Mononuclear cell (primary cell): Measurements from ENCODE around the gene SLC17A7. TPM values are rescaled to one million over a fixed set of nuclear protein-coding genes. Genes with fewer than 3 reads are reported as not detected.

Source experiments
- H3K27me3 ChIP-seq: 2 replicates; pipeline ENCODE4 v1.6.0; 2011; ENCODE audit warnings: low read length, control low read depth; ENCODE audit not compliant: insufficient read depth
- H3K4me1 ChIP-seq: 2 replicates; pipeline ENCODE4 v1.5.1; 2011; ENCODE audit warnings: mild to moderate bottlenecking, low read length, control low read depth; ENCODE audit not compliant: insufficient read depth
- H3K4me3 ChIP-seq: 2 replicates; pipeline ENCODE4 v1.5.1; 2011; ENCODE audit warnings: mild to moderate bottlenecking, low read length, moderate library complexity
- H3K9me3 ChIP-seq: 2 replicates; pipeline ENCODE4 v1.5.1; 2011; ENCODE audit warnings: low read depth, mild to moderate bottlenecking, control low read depth, low read length
- total RNA-seq: library from RNA; depleted of rRNA; stranded (reverse); fragments of >200 nt; gene quantifications from one replicate; pipeline ENCODE4 v1.2.3, GENCODE V29; 2012

The SLC17A7 gene
- total RNA-seq, 1 donor, result not detected

GRCh38 chr19:49430678-49431329 lies 10.5 kb downstream of the SLC17A7 start:
- H3K27me3 ChIP-seq, result peaks cover 91% of the 10 kb centered on the region
- H3K4me3 ChIP-seq, result no peak overlapping the region
- H3K9me3 ChIP-seq, result no peaks in the 10 kb centered on the region
- H3K4me1 ChIP-seq, result peaks cover 29% of the 10 kb centered on the region

- Histone ChIP-seq H3K4me3 (no peak overlapping the region), H3K27me3 (peaks cover 91% of the 10 kb centered on the region), H3K4me1 (peaks cover 29% of the 10 kb centered on the region), H3K9me3 (no peaks in the 10 kb centered on the region)
Measured at GRCh38 chr19:49430172-49430677, 11.1 kb downstream of the SLC17A7 start.

- H3K4me3 ChIP-seq, result no peak overlapping the region
- no peaks in the 10 kb centered on the region for H3K9me3 ChIP-seq
- peaks cover 31% of the 10 kb centered on the region for H3K4me1 ChIP-seq
- peaks cover 88% of the 10 kb centered on the region for H3K27me3 ChIP-seq
Measured at GRCh38 chr19:49428547-49429451, 12.5 kb downstream of the SLC17A7 start.

- H3K4me3 ChIP-seq, result no peak overlapping the region
- peaks cover 88% of the 10 kb centered on the region for H3K27me3 ChIP-seq
- peaks cover 33% of the 10 kb centered on the region for H3K4me1 ChIP-seq
Measured at GRCh38 chr19:49427855-49428546, 13.3 kb downstream of the SLC17A7 start.

GRCh38 chr19:49427339-49427738 lies 14.0 kb downstream of the SLC17A7 start:
- Histone ChIP-seq H3K27me3 (peaks cover 88% of the 10 kb centered on the region), H3K4me3 (no peak overlapping the region), H3K9me3 (no peaks in the 10 kb centered on the region), H3K4me1 (peaks cover 36% of the 10 kb centered on the region)

More at GRCh38 chr19:49427855-49428546, 13.3 kb downstream of the SLC17A7 start:
- H3K9me3 ChIP-seq, result no peaks in the 10 kb centered on the region

- Histone ChIP-seq H3K9me3 (no peaks in the 10 kb centered on the region), H3K4me3 (no peak overlapping the region), H3K4me1 (peaks cover 43% of the 10 kb centered on the region), H3K27me3 (peaks cover 86% of the 10 kb centered on the region)
Measured at GRCh38 chr19:49425922-49426592, 15.3 kb downstream of the SLC17A7 start.

GRCh38 chr19:49425178-49425577 lies 16.1 kb downstream of the SLC17A7 start, which contains the start of gene GFY:
TSS of gene GFY (plus strand) at chr19:49425388. CDS start at chr19:49426431, 1,043 bp downstream.
- Histone ChIP-seq H3K9me3 (no peaks in the 10 kb centered on the region), H3K4me3 (no peak within 1 kb of the TSS), H3K4me1 (peaks cover 47% of the 10 kb centered on the region), H3K27me3 (peaks cover 89% of the 10 kb centered on the region)

GRCh38 chr19:49423985-49424303 lies 17.4 kb downstream of the SLC17A7 start:
- peaks cover 90% of the 10 kb centered on the region for H3K27me3 ChIP-seq
- no peaks in the 10 kb centered on the region for H3K9me3 ChIP-seq
- no peak overlapping the region for H3K4me3 ChIP-seq
- H3K4me1 ChIP-seq, result peaks cover 47% of the 10 kb centered on the region

- no peaks in the 10 kb centered on the region for H3K9me3 ChIP-seq
- H3K4me3 ChIP-seq, result no peak within 1 kb of the TSS
- H3K4me1 ChIP-seq, result peaks cover 43% of the 10 kb centered on the region
- peaks cover 90% of the 10 kb centered on the region for H3K27me3 ChIP-seq
Measured at GRCh38 chr19:49423071-49423984, 18.0 kb downstream of the SLC17A7 start, which contains the start of gene PTH2. TSS of gene PTH2 (minus strand) at chr19:49423441. CDS start at chr19:49423339, 102 bp downstream.

- H3K9me3 ChIP-seq, result no peaks in the 10 kb centered on the region
- H3K4me1 ChIP-seq, result peaks cover 37% of the 10 kb centered on the region
- no peak overlapping the region for H3K4me3 ChIP-seq
- H3K27me3 ChIP-seq, result peaks cover 84% of the 10 kb centered on the region
Measured at GRCh38 chr19:49422407-49423070, 18.8 kb downstream of the SLC17A7 start.

- no peak overlapping the region for H3K4me3 ChIP-seq
- peaks cover 37% of the 10 kb centered on the region for H3K4me1 ChIP-seq
- peaks cover 78% of the 10 kb centered on the region for H3K27me3 ChIP-seq
- no peaks in the 10 kb centered on the region for H3K9me3 ChIP-seq
Measured at GRCh38 chr19:49421878-49422202, 19.5 kb downstream of the SLC17A7 start.

- no peaks in the 10 kb centered on the region for H3K9me3 ChIP-seq
- H3K27me3 ChIP-seq, result peaks cover 72% of the 10 kb centered on the region
- H3K4me1 ChIP-seq, result peaks cover 35% of the 10 kb centered on the region
- H3K4me3 ChIP-seq, result no peak overlapping the region
Measured at GRCh38 chr19:49421039-49421877, 20.1 kb downstream of the SLC17A7 start.

- H3K4me1 ChIP-seq, result peaks cover 31% of the 10 kb centered on the region
- H3K4me3 ChIP-seq, result no peak overlapping the region
- no peaks in the 10 kb centered on the region for H3K9me3 ChIP-seq
- peaks cover 62% of the 10 kb centered on the region for H3K27me3 ChIP-seq
Measured at GRCh38 chr19:49420227-49420626, 21.1 kb downstream of the SLC17A7 start.
